ENCODE data around the gene CD79B.

- TF ChIP-seq POLR2A (IDR thresholded peaks at IDR 0.05), result no peak
- TF ChIP-seq, protein P1, sequence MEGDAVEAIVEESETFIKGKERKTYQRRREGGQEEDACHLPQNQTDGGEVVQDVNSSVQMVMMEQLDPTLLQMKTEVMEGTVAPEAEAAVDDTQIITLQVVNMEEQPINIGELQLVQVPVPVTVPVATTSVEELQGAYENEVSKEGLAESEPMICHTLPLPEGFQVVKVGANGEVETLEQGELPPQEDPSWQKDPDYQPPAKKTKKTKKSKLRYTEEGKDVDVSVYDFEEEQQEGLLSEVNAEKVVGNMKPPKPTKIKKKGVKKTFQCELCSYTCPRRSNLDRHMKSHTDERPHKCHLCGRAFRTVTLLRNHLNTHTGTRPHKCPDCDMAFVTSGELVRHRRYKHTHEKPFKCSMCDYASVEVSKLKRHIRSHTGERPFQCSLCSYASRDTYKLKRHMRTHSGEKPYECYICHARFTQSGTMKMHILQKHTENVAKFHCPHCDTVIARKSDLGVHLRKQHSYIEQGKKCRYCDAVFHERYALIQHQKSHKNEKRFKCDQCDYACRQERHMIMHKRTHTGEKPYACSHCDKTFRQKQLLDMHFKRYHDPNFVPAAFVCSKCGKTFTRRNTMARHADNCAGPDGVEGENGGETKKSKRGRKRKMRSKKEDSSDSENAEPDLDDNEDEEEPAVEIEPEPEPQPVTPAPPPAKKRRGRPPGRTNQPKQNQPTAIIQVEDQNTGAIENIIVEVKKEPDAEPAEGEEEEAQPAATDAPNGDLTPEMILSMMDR (IDR thresholded peaks at IDR 0.05), result no peak
These were observed 23.1 kb upstream of the CD79B start for GRCh38 chr17:63955232-63955631.

All from body of pancreas (tissue), 4 donors.